Lower leg skin (tissue), 4 donors: ENCODE measurements around the gene NTSR1. TPM values are rescaled to one million over a fixed set of nuclear protein-coding genes. Genes with fewer than 3 reads are reported as not detected.

Experiments
- DNase-seq, 2 donors: peaks; one replicate each; pipeline ENCODE4 v3.0.0-alpha.2; 2019; ENCODE audit warnings: low spot score in 2 of 2
- H3K4me3 ChIP-seq: fragments of 200-600 bp; sonication (generic); 2 replicates; pipeline ENCODE4 v1.5.1; 2017; ENCODE audit warnings: mild to moderate bottlenecking, low read depth; ENCODE audit not compliant: poor library complexity, severe bottlenecking
- CTCF ChIP-seq, 3 donors: fragments of 450-650 bp; IDR thresholded peaks; one replicate each; pipeline ENCODE4 v1.5.1; 2016; ENCODE audit warnings: antibody characterized with exemption in 3 of 3, mild to moderate bottlenecking in 3 of 3, moderate library complexity in 2 of 3
- POLR2A ChIP-seq, 2 donors: fragments of 450-650 bp; IDR thresholded peaks; one replicate each; pipeline ENCODE4 v1.6.1; 2016 to 2017; ENCODE audit warnings: antibody characterized with exemption in 2 of 2, mild to moderate bottlenecking in 1 of 2, moderate library complexity in 1 of 2
- WGBS, 2 donors: methylation state at CpG; one replicate each; pipeline ENCODE4 v1.1.5; 2018; 5-methylcytosine and 5-hydroxymethylcytosine counted together
- intact Hi-C: fragments of 100-400 bp; cut with DNase I; formaldehyde crosslinking; loops from one replicate; pipeline ENCODE4 v1.15.0; 2023; ENCODE audit warnings: low total_unique reads
- total RNA-seq, 4 donors: library from RNA; depleted of rRNA; stranded (reverse); fragments of >200 nt; gene quantifications; one replicate each; pipeline ENCODE4 v1.1.0, GENCODE V29; 2016

The NTSR1 gene
- total RNA-seq, 4 donors from 2014 or later: 0.07 to 0.61 (median 0.13) TPM; not detected in 1

GRCh38 chr20:62663145-62664018 is 45.3 kb upstream of the NTSR1 start:
- H3K4me3 ChIP-seq: no peak overlapping the region
- no peak for DNase-seq
- TF ChIP-seq CTCF (IDR thresholded peaks at IDR 0.05) (no peak), POLR2A (IDR thresholded peaks at IDR 0.05) (no peak)
- intact Hi-C loops: no loop called here
- 79 to 80% methylated on average over 23 to 24 of the region's 24 CpGs for WGBS, 2 donors

GRCh38 chr20:62664019-62664971 is 44.3 kb upstream of the NTSR1 start:
- WGBS, 2 donors: 90 to 93% methylated on average over 16 to 18 of the region's 18 CpGs
- TF ChIP-seq CTCF (IDR thresholded peaks at IDR 0.05) (no peak), POLR2A (IDR thresholded peaks at IDR 0.05) (no peak)
- H3K4me3 ChIP-seq: no peak overlapping the region
- intact Hi-C loops: no loop called here
- no peak for DNase-seq

- no peak for TF ChIP-seq CTCF (IDR thresholded peaks at IDR 0.05)
- intact Hi-C loops: loop anchor here (5.0 kb wide), 2 partner anchors 127 to 142 kb away; no protein-coding TSS in a partner anchor
- WGBS, 2 donors: 79 to 83% methylated on average over 5 to 11 of the region's 12 CpGs
- no peak for DNase-seq
- no peak overlapping the region for H3K4me3 ChIP-seq
Measured at GRCh38 chr20:62665153-62665754, 43.4 kb upstream of the NTSR1 start.

- peak in 1 of 2 donors; percentile 18 for DNase-seq
- WGBS, 2 donors: 53 to 56% methylated on average over 26 to 28 of the region's 33 CpGs
Measured at GRCh38 chr20:62665826-62666735, 42.6 kb upstream of the NTSR1 start.

More at GRCh38 chr20:62665826-62666735, 42.6 kb upstream of the NTSR1 start:
- TF ChIP-seq CTCF (IDR thresholded peaks at IDR 0.05) (no peak), POLR2A (IDR thresholded peaks at IDR 0.05) (no peak)
- intact Hi-C loops: loop anchor here (5.0 kb wide), 2 partner anchors 126 to 141 kb away; no protein-coding TSS in a partner anchor
- H3K4me3 ChIP-seq: no peak overlapping the region
